ENCODE data around the gene PAQR3.
"Not testable (repeated sequence)": the region's sequence is repeated elsewhere in the genome, so short reads cannot be mapped to it uniquely, and the experiment has no call there.

PAQR3 gene

GRCh38 chr4:78923464-78924312, 15.6 kb downstream of the PAQR3 start:
- no peak for DNase-seq

- DNase-seq: no peak
These were observed 17.0 kb downstream of the PAQR3 start for GRCh38 chr4:78922207-78922606.

GRCh38 chr4:78910612-78911011, 28.6 kb downstream of the PAQR3 start:
- no peak for DNase-seq

- DNase-seq: not testable (repeated sequence)
These were observed 30.3 kb downstream of the PAQR3 start for GRCh38 chr4:78908974-78909373.

- no peak for DNase-seq
These were observed 31.6 kb downstream of the PAQR3 start for GRCh38 chr4:78907638-78908037.

- no peak for DNase-seq
These were observed 35.1 kb downstream of the PAQR3 start for GRCh38 chr4:78904143-78904542.

- peak; percentile 97 for DNase-seq
These were observed 36.9 kb downstream of the PAQR3 start for GRCh38 chr4:78902298-78902697.

GRCh38 chr4:78901882-78902281, 37.4 kb downstream of the PAQR3 start:
- DNase-seq: no peak

- DNase-seq: no peak
These were observed 39.9 kb downstream of the PAQR3 start for GRCh38 chr4:78899302-78899701.

- no peak for DNase-seq
These were observed 49.3 kb downstream of the PAQR3 start for GRCh38 chr4:78889955-78890354.

- no peak for DNase-seq
These were observed 53.6 kb downstream of the PAQR3 start for GRCh38 chr4:78885598-78885997.

- no peak for DNase-seq
These were observed 58.3 kb downstream of the PAQR3 start for GRCh38 chr4:78880874-78881492.

- no peak for DNase-seq
These were observed 61.2 kb downstream of the PAQR3 start for GRCh38 chr4:78878031-78878430.

- DNase-seq: no peak
These were observed 62.5 kb downstream of the PAQR3 start for GRCh38 chr4:78876568-78877320.

GRCh38 chr4:78870056-78870455, 69.2 kb downstream of the PAQR3 start:
- no peak for DNase-seq

GRCh38 chr4:78868712-78869111, 70.5 kb downstream of the PAQR3 start:
- not testable (repeated sequence) for DNase-seq

GRCh38 chr4:78865451-78865850, 73.8 kb downstream of the PAQR3 start:
- DNase-seq: no peak

GRCh38 chr4:78864405-78865024, 74.7 kb downstream of the PAQR3 start:
- DNase-seq: peak; percentile 85

GRCh38 chr4:78863991-78864390, 75.2 kb downstream of the PAQR3 start:
- no peak for DNase-seq

GRCh38 chr4:78863254-78863869, 75.9 kb downstream of the PAQR3 start:
- no peak for DNase-seq

GRCh38 chr4:78862314-78862737, 76.9 kb downstream of the PAQR3 start:
- no peak for DNase-seq

All from NCI-H82 (cell line).